Measurements from ENCODE around the gene ANXA3. TPM values are rescaled to one million over a fixed set of nuclear protein-coding genes. Genes with fewer than 3 reads are reported as not detected.

Gene ANXA3
- total and polyA plus RNA-seq, 2 donors (not counting 3 experiments of a cell fraction or from before 2014, with no cell fraction given), result 52.9 to 78.4 TPM

GRCh38 chr4:78534286-78534955 is 17.1 kb upstream of the ANXA3 start:
- Histone ChIP-seq H3K79me2 (ENCODE audit: control insufficient read depth, insufficient read depth, low read length) (no peaks in the 10 kb centered on the region), H3K27me3 (ENCODE audit: control insufficient read depth in 2 of 2, insufficient read depth in 2 of 2, low read length in 2 of 2) (no peaks in the 10 kb centered on the region), H3K27ac (ENCODE audit: insufficient read depth, low read depth, low read length) (no peak overlapping the region), H3K9me1 (replicated peaks; ENCODE audit: control insufficient read depth, extremely low read depth, insufficient read depth, low read length) (no peaks in the 10 kb centered on the region), H3K9me3 (replicated peaks; ENCODE audit: control insufficient read depth, insufficient read depth, low read length) (no peaks in the 10 kb centered on the region), H3K4me3 (replicated peaks in 1 of 3; ENCODE audit: insufficient read depth in 1 of 3, low read depth in 1 of 3, low read length in 3 of 3) (no peak overlapping the region), H3K4me2 (ENCODE audit: insufficient read depth, low read length) (no peak overlapping the region), H2AFZ (ENCODE audit: low read depth, low read length) (no peak overlapping the region), H3K36me3 (ENCODE audit: control insufficient read depth in 2 of 2, extremely low read depth in 1 of 2, insufficient read depth in 2 of 2, low read length in 2 of 2) (no peaks in the 10 kb centered on the region), H4K20me1 (replicated peaks; ENCODE audit: control insufficient read depth, extremely low read depth, insufficient read depth, low read length) (no peaks in the 10 kb centered on the region), H3K4me1 (ENCODE audit: control insufficient read depth, extremely low read depth, insufficient read depth, low read length) (peaks cover 18% of the 10 kb centered on the region), H3K9ac (replicated peaks; ENCODE audit: extremely low read depth, insufficient read depth, low read length) (no peak overlapping the region)
- no TSS peak for BruUV-seq (replicated peaks)
- no peak for TF ChIP-seq POLR2A (IDR thresholded peaks at IDR 0.05; ENCODE audit: low read depth, low read length)
- TF ChIP-seq POLR2AphosphoS5 (IDR thresholded peaks at IDR 0.05; ENCODE audit: insufficient read depth, low read depth, low read length), result no peak
- no peak for TF ChIP-seq GATA2 (IDR thresholded peaks at IDR 0.05; ENCODE audit: insufficient read depth, insufficient read length, low read depth, low read length)
- CTCF ChIA-PET, result interaction anchor here (1.4 kb wide), 1 partner anchor 10 kb away, joined by 3 read pairs; no protein-coding TSS in a partner anchor
- POLR2A ChIA-PET, result no interaction called here
- DNase-seq (ENCODE audit: low read depth, low spot score), result no peak
- dilution Hi-C loops (cut with MboI; ENCODE audit: extremely low pct_ligation_motif_present, low sequenced_read_pairs) (no loop called here), intact Hi-C loops (cut with micrococcal nuclease) (no loop called here)
- no peak for FAIRE-seq

GRCh38 chr4:78542373-78542772 is 9.2 kb upstream of the ANXA3 start:
- CTCF ChIA-PET, result no interaction called here
- Histone ChIP-seq H3K9ac (replicated peaks; ENCODE audit: extremely low read depth, insufficient read depth, low read length) (no peak overlapping the region), H4K20me1 (replicated peaks; ENCODE audit: control insufficient read depth, extremely low read depth, insufficient read depth, low read length) (no peaks in the 10 kb centered on the region), H3K4me3 (replicated peaks in 1 of 3; ENCODE audit: insufficient read depth in 1 of 3, low read depth in 1 of 3, low read length in 3 of 3) (no peak overlapping the region), H3K4me1 (ENCODE audit: control insufficient read depth, extremely low read depth, insufficient read depth, low read length) (peaks cover 4% of the 10 kb centered on the region), H3K9me3 (replicated peaks; ENCODE audit: control insufficient read depth, insufficient read depth, low read length) (no peaks in the 10 kb centered on the region), H3K36me3 (ENCODE audit: control insufficient read depth in 2 of 2, extremely low read depth in 1 of 2, insufficient read depth in 2 of 2, low read length in 2 of 2) (no peaks in the 10 kb centered on the region), H2AFZ (ENCODE audit: low read depth, low read length) (no peak overlapping the region), H3K79me2 (ENCODE audit: control insufficient read depth, insufficient read depth, low read length) (no peaks in the 10 kb centered on the region), H3K4me2 (ENCODE audit: insufficient read depth, low read length) (no peak overlapping the region), H3K27me3 (ENCODE audit: control insufficient read depth in 2 of 2, insufficient read depth in 2 of 2, low read length in 2 of 2) (no peaks in the 10 kb centered on the region), H3K27ac (ENCODE audit: insufficient read depth, low read depth, low read length) (no peak overlapping the region), H3K9me1 (replicated peaks; ENCODE audit: control insufficient read depth, extremely low read depth, insufficient read depth, low read length) (no peaks in the 10 kb centered on the region)
- POLR2A ChIA-PET, result no interaction called here
- no peak for FAIRE-seq
- intact Hi-C loops (cut with micrococcal nuclease), result no loop called here
- dilution Hi-C loops (cut with MboI; ENCODE audit: extremely low pct_ligation_motif_present, low sequenced_read_pairs), result no loop called here
- BruUV-seq (replicated peaks), result no TSS peak
- no peak for TF ChIP-seq CTCF (IDR thresholded peaks at IDR 0.05; ENCODE audit: extremely low read depth in 1 of 2, insufficient read depth in 1 of 2, low read depth in 1 of 2, low read length in 2 of 2)
- TF ChIP-seq GATA2 (IDR thresholded peaks at IDR 0.05; ENCODE audit: insufficient read depth, insufficient read length, low read depth, low read length), result no peak
- TF ChIP-seq MAX (IDR thresholded peaks at IDR 0.05; ENCODE audit: insufficient read depth, insufficient read length), result no peak
- TF ChIP-seq EZH2 (IDR thresholded peaks at IDR 0.05; ENCODE audit: borderline replicate concordance, low read depth, low read length, severe bottlenecking), result no peak
- no peak for TF ChIP-seq MYC (IDR thresholded peaks at IDR 0.05; ENCODE audit: low read depth, low read length)
- no peak for TF ChIP-seq POLR2AphosphoS5 (IDR thresholded peaks at IDR 0.05; ENCODE audit: insufficient read depth, low read depth, low read length)
- TF ChIP-seq JUN (IDR thresholded peaks at IDR 0.05; ENCODE audit: borderline replicate concordance, insufficient read depth, insufficient read length, low read depth), result no peak
- no peak for TF ChIP-seq POLR2A (IDR thresholded peaks at IDR 0.05; ENCODE audit: low read depth, low read length)
- no peak for TF ChIP-seq FOS (IDR thresholded peaks at IDR 0.05; ENCODE audit: borderline replicate concordance, insufficient read depth, low read length)
- no peak for DNase-seq (ENCODE audit: low read depth, low spot score)
